Putamen (tissue), 1 donor: Measurements from ENCODE around the gene GJA1.

Experiments
- DNase-seq: peaks from one replicate; pipeline ENCODE4 v3.0.0-alpha.2; 2016; ENCODE audit warnings: low spot score

GJA1 gene

GRCh38 chr6:121482751-121483150 is 47.3 kb downstream of the GJA1 start:
- DNase-seq, result no peak

- no peak for DNase-seq
Observed at GRCh38 chr6:121485359-121485811, 49.9 kb downstream of the GJA1 start.

- no peak for DNase-seq
Observed at GRCh38 chr6:121491576-121491975, 56.1 kb downstream of the GJA1 start.

- no peak for DNase-seq
Observed at GRCh38 chr6:121492536-121492935, 57.1 kb downstream of the GJA1 start.

- DNase-seq, result no peak
Observed at GRCh38 chr6:121497970-121498375, 62.5 kb downstream of the GJA1 start.

- DNase-seq, result no peak
Observed at GRCh38 chr6:121498481-121499276, 63.2 kb downstream of the GJA1 start.
